Neural progenitor cell (in vitro differentiated cells): ENCODE measurements around the gene RSF1.

Source experiments
- CTCF ChIP-seq: fragments of 200-600 bp; sonication (generic); IDR thresholded peaks from 2 replicates; pipeline ENCODE4 v1.5.1; 2017; ENCODE audit warnings: antibody characterized with exemption, mild to moderate bottlenecking
- EZH2 ChIP-seq: fragments of 200-600 bp; sonication (generic); IDR thresholded peaks from 2 replicates; pipeline ENCODE4 v1.6.1; 2017; ENCODE audit warnings: antibody characterized with exemption, mild to moderate bottlenecking, moderate library complexity
- EZH2phosphoT487 ChIP-seq: fragments of 200-600 bp; sonication (generic); IDR thresholded peaks from 2 replicates; pipeline ENCODE4 v1.6.1; 2017; ENCODE audit warnings: antibody characterized with exemption

DNA sequence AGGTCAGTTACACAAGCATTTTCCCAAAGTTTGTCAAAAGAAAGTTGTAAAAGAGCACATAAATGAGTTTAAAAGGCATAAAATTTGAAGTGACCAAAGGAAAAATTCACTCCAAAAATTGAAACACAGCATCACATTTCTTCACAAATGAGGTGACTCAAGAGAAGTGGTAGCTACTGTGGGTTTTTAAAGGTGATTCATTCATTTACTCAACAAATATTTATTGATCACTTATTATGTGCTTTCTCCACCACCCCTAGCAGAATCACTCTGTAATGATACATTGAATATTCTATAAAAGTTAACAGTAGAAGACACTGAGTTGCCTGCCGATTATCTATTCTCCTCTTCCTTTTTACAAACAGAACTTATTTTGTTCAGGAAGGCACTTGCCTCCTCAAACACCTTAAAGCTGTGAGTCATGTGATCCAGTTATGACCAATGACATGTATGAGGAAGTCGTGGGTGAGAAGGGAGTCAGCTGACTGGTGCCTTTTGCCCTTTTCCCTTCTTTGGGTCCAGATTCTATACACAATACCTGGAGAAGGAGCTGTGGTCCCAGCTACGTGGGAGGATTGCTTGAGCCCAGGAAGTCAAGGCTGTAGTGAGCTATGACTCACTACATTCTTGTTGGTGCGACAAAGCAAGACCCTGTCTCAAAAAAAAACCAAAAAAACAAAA lies 115.2 kb downstream of the RSF1 start:
- no peak for TF ChIP-seq CTCF
- TF ChIP-seq EZH2, result no peak
- TF ChIP-seq EZH2phosphoT487, result no peak
